HCT116 (cell line): Measurements from ENCODE around the gene NABP1. TPM values are rescaled to one million over a fixed set of nuclear protein-coding genes. Genes with fewer than 3 reads are reported as not detected.

Experiments used
- ATAC-seq: fragments of 200-7000 bp; cut with Tn5 transposase; 2 replicates; pipeline ENCODE4 v1.9.1; 2020; ENCODE audit warnings: mild to moderate bottlenecking, moderate library complexity
- BruUV-seq: library from RNA; stranded (reverse); fragments of 400-500 nt; replicated peaks from 2 replicates; lab custom pipeline; 2021; lab: Mats Ljungman, UMichigan
- CTCF ChIA-PET: fragments of 300-600 bp; sonication (Branson Sonifier 250); formaldehyde crosslinking; loops from one replicate; lab custom pipeline; 2021; ENCODE audit warnings: antibody characterized with exemption; lab: Charles Lee
- POLR2A ChIA-PET: fragments of 300-600, 350-600 bp; sonication (Branson Sonifier 250); formaldehyde crosslinking; loops from one replicate; lab custom pipeline; 2021; ENCODE audit warnings: antibody characterized with exemption; lab: Charles Lee
- RAD21 ChIA-PET, 2 experiments: fragments of 300-600 bp; sonication (Branson Sonifier 250); formaldehyde crosslinking; loops; one replicate each; lab custom pipeline; 2023; ENCODE audit warnings: low total read pairs in 2 of 2; ENCODE audit not compliant: uncharacterized antibody in 2 of 2, unreplicated experiment in 2 of 2, low non-redundant PET in 1 of 2; lab: Charles Lee
- DNase-seq: peaks from one replicate; pipeline ENCODE4 v3.0.0-alpha.2; 2010; ENCODE audit warnings: low read depth, low spot score
- H2AFZ ChIP-seq: fragments of 200-600 bp; shearing (Covaris generic), sonication (generic); 2 replicates; pipeline ENCODE4 v1.6.1; 2017; ENCODE audit warnings: low read depth, mixed run types, mixed read lengths, antibody characterized with exemption, low read length; ENCODE audit not compliant: poor library complexity, severe bottlenecking
- H3K27ac ChIP-seq: 2 replicates; pipeline ENCODE4 v1.5.1; 2012; ENCODE audit warnings: low read depth, low read length
- H3K27me3 ChIP-seq: fragments of 200-600 bp; sonication (generic); 2 replicates; pipeline ENCODE4 v1.6.1; 2016; ENCODE audit warnings: mixed run types, low read length, mixed read lengths; ENCODE audit not compliant: insufficient read depth
- H3K36me3 ChIP-seq, 2 experiments: fragments of 200-500 bp in 1 of 2; fragments of 200-600 bp in 1 of 2; sonication (Bioruptor generic) in 1 of 2; sonication (generic) in 1 of 2; 2 replicates each; pipeline versions ENCODE4 v1.5.1 to v1.6.1; 2014 to 2016; ENCODE audit warnings: low read length in 2 of 2, inconsistent platforms in 1 of 2, mixed read lengths in 1 of 2, mixed run types in 1 of 2; ENCODE audit not compliant: insufficient read depth in 2 of 2, control insufficient read depth in 1 of 2
- H3K4me1 ChIP-seq, 2 experiments: fragments of 200-600 bp in 1 of 2; sonication (generic) in 1 of 2; 2 replicates each; pipeline versions ENCODE4 v1.5.1 to v1.6.1; 2012 to 2017; ENCODE audit warnings: low read length in 2 of 2, inconsistent platforms in 1 of 2, mild to moderate bottlenecking in 1 of 2, mixed read lengths in 1 of 2, mixed run types in 1 of 2, moderate library complexity in 1 of 2; ENCODE audit not compliant: insufficient read depth in 2 of 2, control insufficient read depth in 1 of 2
- H3K4me2 ChIP-seq: fragments of 200-600 bp; sonication (generic); 2 replicates; pipeline ENCODE4 v1.6.1; 2017; ENCODE audit warnings: mixed run types, low read length, mixed read lengths
- H3K4me3 ChIP-seq, 2 experiments: fragments of 200-600 bp in 1 of 2; sonication (generic) in 1 of 2; replicated peaks in 1 of 2; 2 replicates each; pipeline ENCODE4 v1.5.1; 2011 to 2016; ENCODE audit warnings: low read length in 2 of 2, control low read depth in 1 of 2, low read depth in 1 of 2, mild to moderate bottlenecking in 1 of 2, mixed read lengths in 1 of 2, mixed run types in 1 of 2
- H3K79me2 ChIP-seq: fragments of 200-600 bp; sonication (generic); 2 replicates; pipeline ENCODE4 v1.6.1; 2017; ENCODE audit warnings: mild to moderate bottlenecking, mixed run types, low read length, moderate library complexity, mixed read lengths; ENCODE audit not compliant: insufficient read depth
- H3K9ac ChIP-seq: fragments of 200-600 bp; sonication (generic); 2 replicates; pipeline ENCODE4 v1.6.1; 2016; ENCODE audit warnings: low read length, mixed read lengths
- H3K9me2 ChIP-seq: fragments of 200-600 bp; sonication (generic), shearing (Covaris generic); 2 replicates; pipeline ENCODE4 v1.6.1; 2017; ENCODE audit warnings: mixed run types, mild to moderate bottlenecking, moderate library complexity; ENCODE audit not compliant: insufficient read depth
- H3K9me3 ChIP-seq, 2 experiments: fragments of 200-500 bp in 1 of 2; fragments of 200-600 bp in 1 of 2; sonication (Bioruptor generic) in 1 of 2; sonication (generic) in 1 of 2; 2 replicates each; pipeline ENCODE4 v1.6.1; 2014 to 2017; ENCODE audit warnings: low read length in 2 of 2, mixed read lengths in 2 of 2, inconsistent platforms in 1 of 2, low read depth in 1 of 2, mild to moderate bottlenecking in 1 of 2, mixed run types in 1 of 2, moderate library complexity in 1 of 2; ENCODE audit not compliant: control insufficient read depth in 1 of 2, insufficient read depth in 1 of 2
- H4K20me1 ChIP-seq: fragments of 200-600 bp; sonication (generic), shearing (Covaris generic); 2 replicates; pipeline ENCODE4 v1.6.1; 2017; ENCODE audit warnings: mixed run types, mild to moderate bottlenecking, moderate library complexity; ENCODE audit not compliant: insufficient read depth
- CEBPB ChIP-seq: IDR thresholded peaks from 2 replicates; pipeline ENCODE4 v1.6.1; 2012; ENCODE audit warnings: low read depth
- EGR1 ChIP-seq: IDR thresholded peaks from 2 replicates; pipeline ENCODE4 v1.6.1; 2012; ENCODE audit warnings: low read depth
- EZH2 ChIP-seq: fragments of 200-600 bp; sonication (generic); IDR thresholded peaks from 2 replicates; pipeline ENCODE4 v1.6.1; 2017; ENCODE audit warnings: antibody characterized with exemption, mixed run types
- EZH2phosphoT487 ChIP-seq: fragments of 200-600 bp; IDR thresholded peaks from 2 replicates; pipeline ENCODE4 v1.6.1; 2018; ENCODE audit warnings: antibody characterized with exemption, borderline replicate concordance
- POLR2A ChIP-seq: IDR thresholded peaks from 2 replicates; pipeline ENCODE4 v1.7.0; 2011; ENCODE audit warnings: borderline replicate concordance; ENCODE audit not compliant: insufficient read depth, insufficient read length; ENCODE audit errors: extremely low read depth
- POLR2AphosphoS5 ChIP-seq: IDR thresholded peaks from 2 replicates; pipeline ENCODE4 v1.6.1; 2011; ENCODE audit warnings: mild to moderate bottlenecking, low read depth, low read length, moderate library complexity
- RAD21 ChIP-seq: IDR thresholded peaks from 2 replicates; pipeline ENCODE4 v1.6.1; 2012; ENCODE audit warnings: low read depth, mild to moderate bottlenecking
- SP1 ChIP-seq: IDR thresholded peaks from 2 replicates; pipeline ENCODE4 v1.6.1; 2012; ENCODE audit warnings: low read depth
- SRF ChIP-seq: IDR thresholded peaks from 2 replicates; pipeline ENCODE4 v1.6.1; 2012; ENCODE audit warnings: low read depth
- TCF7L2 ChIP-seq: IDR thresholded peaks from 2 replicates; pipeline ENCODE4 v1.7.0; 2011; ENCODE audit warnings: borderline replicate concordance, inconsistent platforms; ENCODE audit not compliant: insufficient read depth, insufficient read length; ENCODE audit errors: extremely low read depth
- YY1 ChIP-seq: IDR thresholded peaks from 2 replicates; pipeline ENCODE4 v1.6.1; 2011; ENCODE audit warnings: low read length, low read depth, moderate library complexity, mild to moderate bottlenecking; ENCODE audit not compliant: insufficient replicate concordance; ENCODE audit errors: extremely low read depth
- ZNF274 ChIP-seq: fragments of 200-500 bp; sonication (Bioruptor generic); IDR thresholded peaks from 2 replicates; pipeline ENCODE4 v1.6.1; 2014; ENCODE audit warnings: mild to moderate bottlenecking, low read depth, low read length, inconsistent platforms
- intact Hi-C: fragments of 100-400 bp; cut with micrococcal nuclease; formaldehyde crosslinking; loops from 2 replicates; pipeline ENCODE4 v1.10.0; 2022
- total RNA-seq: library from RNA; stranded (reverse); gene quantifications from one replicate; pipeline ENCODE4 v1.2.1, GENCODE V29; 2021; ENCODE audit not compliant: unreplicated experiment
- TF ChIP-seq, protein P1 (sequence below): IDR thresholded peaks from 2 replicates; pipeline ENCODE4 v1.6.1; 2012
- TF ChIP-seq, protein P2 (sequence below): IDR thresholded peaks from 2 replicates; pipeline ENCODE4 v1.6.1; 2012
- TF ChIP-seq, protein P3 (sequence below): IDR thresholded peaks from 2 replicates; pipeline ENCODE4 v1.6.1; 2012; ENCODE audit warnings: low read depth
- TF ChIP-seq, protein P4 (sequence below), 3 experiments: fragments of 200-600 bp in 1 of 3; sonication (generic) in 1 of 3; IDR thresholded peaks in 2 of 3; conservative IDR thresholded peaks in 1 of 3; 2 replicates each; pipeline ENCODE4 v1.5.1; 2012 to 2017; ENCODE audit warnings: low read depth in 2 of 3, low read length in 2 of 3, antibody characterized with exemption in 1 of 3, borderline replicate concordance in 1 of 3, control low read depth in 1 of 3, mild to moderate bottlenecking in 1 of 3, mixed read lengths in 1 of 3, mixed run types in 1 of 3, moderate library complexity in 1 of 3; ENCODE audit not compliant: insufficient read depth in 1 of 3

Gene NABP1
- total RNA-seq, 1 experiment from 2014 or later = 39.3 TPM

DNA sequence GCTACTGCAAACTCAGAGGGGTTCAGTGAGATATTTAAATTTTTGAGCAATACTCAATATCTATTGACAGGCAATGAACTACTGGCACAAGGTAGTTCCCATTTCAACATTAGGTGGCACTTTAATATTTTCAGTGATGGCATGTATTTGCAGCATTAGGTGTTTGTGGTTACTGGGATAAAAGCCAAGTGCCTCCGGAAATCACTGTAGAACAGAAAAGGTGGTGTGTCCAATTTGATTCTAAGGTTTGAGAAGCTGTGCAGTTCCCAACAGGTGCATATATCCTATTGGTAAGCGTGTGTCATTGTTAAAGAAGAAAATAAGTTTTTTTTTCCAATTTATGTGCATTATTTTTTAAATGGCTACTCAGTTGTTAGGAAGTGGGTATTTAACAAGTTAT, 41.3 kb downstream of the NABP1 start:
- intact Hi-C loops = no loop called here
- TF ChIP-seq, protein P1, sequence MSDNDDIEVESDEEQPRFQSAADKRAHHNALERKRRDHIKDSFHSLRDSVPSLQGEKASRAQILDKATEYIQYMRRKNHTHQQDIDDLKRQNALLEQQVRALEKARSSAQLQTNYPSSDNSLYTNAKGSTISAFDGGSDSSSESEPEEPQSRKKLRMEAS = no peak
- TF ChIP-seq POLR2AphosphoS5 = no peak
- no peak for TF ChIP-seq POLR2A
- Histone ChIP-seq H3K4me2 (no peak overlapping the region), H3K9ac (no peak overlapping the region), H3K36me3 (no peaks in the 10 kb centered on the region), H2AFZ (no peak overlapping the region), H3K27me3 (no peaks in the 10 kb centered on the region), H3K4me3 (no peak overlapping the region), H4K20me1 (no peaks in the 10 kb centered on the region), H3K4me1 (0 out of 4 replicates have a peak, but pooled peaks cover 0 to 3% of the 10 kb centered on the region in 2 experiments), H3K27ac (no peak overlapping the region), H3K9me2 (no peaks in the 10 kb centered on the region), H3K9me3 (no peaks in the 10 kb centered on the region), H3K79me2 (no peaks in the 10 kb centered on the region)
- POLR2A ChIA-PET = no interaction called here
- CTCF ChIA-PET = no interaction called here
- ATAC-seq (no peak), DNase-seq (no peak)
- RAD21 ChIA-PET = no interaction called here
- no TSS peak for BruUV-seq

DNA sequence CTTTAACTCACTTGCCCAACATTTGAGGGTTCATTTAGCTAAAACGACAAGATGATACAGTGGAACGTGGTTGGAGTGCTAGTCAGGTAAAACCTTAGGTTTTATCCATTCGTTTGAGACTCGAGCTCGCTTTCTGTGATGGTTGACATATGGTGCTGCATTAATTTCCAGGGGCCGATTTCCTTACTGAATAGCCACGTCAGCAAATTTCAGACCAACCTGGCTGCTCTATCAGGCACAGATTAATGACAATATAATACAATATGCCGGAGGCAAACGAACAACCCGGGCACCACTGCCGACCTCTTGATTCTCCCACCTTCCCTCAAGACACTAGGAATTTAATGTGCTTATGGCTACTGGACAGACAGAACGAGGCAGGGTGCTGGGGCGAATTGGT, 42.0 kb downstream of the NABP1 start:
- H3K79me2 ChIP-seq = no peaks in the 10 kb centered on the region
- no peak overlapping the region for H3K4me2 ChIP-seq
- no peak overlapping the region for H2AFZ ChIP-seq
- H3K27ac ChIP-seq = no peak overlapping the region
- H3K9me2 ChIP-seq = no peaks in the 10 kb centered on the region
- no peaks in the 10 kb centered on the region for H3K36me3 ChIP-seq
- RAD21 ChIA-PET = no interaction called here
- BruUV-seq = no TSS peak
- H3K4me1 ChIP-seq = 0 out of 4 replicates have a peak, but pooled peaks cover 0 to 3% of the 10 kb centered on the region in 2 experiments
- CTCF ChIA-PET = no interaction called here
- no peak for DNase-seq
- no peaks in the 10 kb centered on the region for H4K20me1 ChIP-seq
- POLR2A ChIA-PET = no interaction called here
- no peaks in the 10 kb centered on the region for H3K9me3 ChIP-seq
- H3K9ac ChIP-seq = no peak overlapping the region
- no peak for ATAC-seq
- H3K4me3 ChIP-seq = no peak overlapping the region
- no peaks in the 10 kb centered on the region for H3K27me3 ChIP-seq
- intact Hi-C loops = no loop called here
- TF ChIP-seq TCF7L2 = no peak
- TF ChIP-seq RAD21 = no peak
- TF ChIP-seq CEBPB = no peak
- TF ChIP-seq, protein P2, sequence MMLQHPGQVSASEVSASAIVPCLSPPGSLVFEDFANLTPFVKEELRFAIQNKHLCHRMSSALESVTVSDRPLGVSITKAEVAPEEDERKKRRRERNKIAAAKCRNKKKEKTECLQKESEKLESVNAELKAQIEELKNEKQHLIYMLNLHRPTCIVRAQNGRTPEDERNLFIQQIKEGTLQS = no peak
- no peak for TF ChIP-seq SP1
- TF ChIP-seq ZNF274 = no peak
- TF ChIP-seq EZH2 = no peak
- TF ChIP-seq, protein P3, sequence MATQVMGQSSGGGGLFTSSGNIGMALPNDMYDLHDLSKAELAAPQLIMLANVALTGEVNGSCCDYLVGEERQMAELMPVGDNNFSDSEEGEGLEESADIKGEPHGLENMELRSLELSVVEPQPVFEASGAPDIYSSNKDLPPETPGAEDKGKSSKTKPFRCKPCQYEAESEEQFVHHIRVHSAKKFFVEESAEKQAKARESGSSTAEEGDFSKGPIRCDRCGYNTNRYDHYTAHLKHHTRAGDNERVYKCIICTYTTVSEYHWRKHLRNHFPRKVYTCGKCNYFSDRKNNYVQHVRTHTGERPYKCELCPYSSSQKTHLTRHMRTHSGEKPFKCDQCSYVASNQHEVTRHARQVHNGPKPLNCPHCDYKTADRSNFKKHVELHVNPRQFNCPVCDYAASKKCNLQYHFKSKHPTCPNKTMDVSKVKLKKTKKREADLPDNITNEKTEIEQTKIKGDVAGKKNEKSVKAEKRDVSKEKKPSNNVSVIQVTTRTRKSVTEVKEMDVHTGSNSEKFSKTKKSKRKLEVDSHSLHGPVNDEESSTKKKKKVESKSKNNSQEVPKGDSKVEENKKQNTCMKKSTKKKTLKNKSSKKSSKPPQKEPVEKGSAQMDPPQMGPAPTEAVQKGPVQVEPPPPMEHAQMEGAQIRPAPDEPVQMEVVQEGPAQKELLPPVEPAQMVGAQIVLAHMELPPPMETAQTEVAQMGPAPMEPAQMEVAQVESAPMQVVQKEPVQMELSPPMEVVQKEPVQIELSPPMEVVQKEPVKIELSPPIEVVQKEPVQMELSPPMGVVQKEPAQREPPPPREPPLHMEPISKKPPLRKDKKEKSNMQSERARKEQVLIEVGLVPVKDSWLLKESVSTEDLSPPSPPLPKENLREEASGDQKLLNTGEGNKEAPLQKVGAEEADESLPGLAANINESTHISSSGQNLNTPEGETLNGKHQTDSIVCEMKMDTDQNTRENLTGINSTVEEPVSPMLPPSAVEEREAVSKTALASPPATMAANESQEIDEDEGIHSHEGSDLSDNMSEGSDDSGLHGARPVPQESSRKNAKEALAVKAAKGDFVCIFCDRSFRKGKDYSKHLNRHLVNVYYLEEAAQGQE = no peak
- TF ChIP-seq, protein P4, sequence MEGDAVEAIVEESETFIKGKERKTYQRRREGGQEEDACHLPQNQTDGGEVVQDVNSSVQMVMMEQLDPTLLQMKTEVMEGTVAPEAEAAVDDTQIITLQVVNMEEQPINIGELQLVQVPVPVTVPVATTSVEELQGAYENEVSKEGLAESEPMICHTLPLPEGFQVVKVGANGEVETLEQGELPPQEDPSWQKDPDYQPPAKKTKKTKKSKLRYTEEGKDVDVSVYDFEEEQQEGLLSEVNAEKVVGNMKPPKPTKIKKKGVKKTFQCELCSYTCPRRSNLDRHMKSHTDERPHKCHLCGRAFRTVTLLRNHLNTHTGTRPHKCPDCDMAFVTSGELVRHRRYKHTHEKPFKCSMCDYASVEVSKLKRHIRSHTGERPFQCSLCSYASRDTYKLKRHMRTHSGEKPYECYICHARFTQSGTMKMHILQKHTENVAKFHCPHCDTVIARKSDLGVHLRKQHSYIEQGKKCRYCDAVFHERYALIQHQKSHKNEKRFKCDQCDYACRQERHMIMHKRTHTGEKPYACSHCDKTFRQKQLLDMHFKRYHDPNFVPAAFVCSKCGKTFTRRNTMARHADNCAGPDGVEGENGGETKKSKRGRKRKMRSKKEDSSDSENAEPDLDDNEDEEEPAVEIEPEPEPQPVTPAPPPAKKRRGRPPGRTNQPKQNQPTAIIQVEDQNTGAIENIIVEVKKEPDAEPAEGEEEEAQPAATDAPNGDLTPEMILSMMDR (IDR thresholded peaks at IDR 0.05 in 2 of 3, conservative IDR thresholded peaks at IDR 0.05 in 1 of 3; ENCODE audit: borderline replicate concordance in 1 of 3, insufficient read depth in 1 of 3, low read depth in 2 of 3, low read length in 2 of 3) = no peak
- TF ChIP-seq EGR1 = no peak
- no peak for TF ChIP-seq YY1
- TF ChIP-seq EZH2phosphoT487 = no peak
- no peak for TF ChIP-seq SRF
- no peak for TF ChIP-seq POLR2AphosphoS5
